PC-3 (cell line): ENCODE data around the gene KIAA1328. TPM values are rescaled to one million over a fixed set of nuclear protein-coding genes. Genes with fewer than 3 reads are reported as not detected.

Experiments used
- ATAC-seq: fragments of 200-7000 bp; cut with Tn5 transposase; 2 replicates; pipeline ENCODE4 v1.9.1; 2020; ENCODE audit warnings: mild to moderate bottlenecking, moderate library complexity
- BruUV-seq: library from RNA; stranded (reverse); fragments of 400-500 nt; replicated peaks from 2 replicates; lab custom pipeline; 2021; lab: Mats Ljungman, UMichigan
- CTCF ChIA-PET: fragments of 300-600 bp; sonication (Branson Sonifier 250); formaldehyde crosslinking; loops from one replicate; lab custom pipeline; 2022; ENCODE audit warnings: antibody characterized with exemption; lab: Charles Lee
- POLR2A ChIA-PET: fragments of 300-600 bp; sonication (Branson Sonifier 250); formaldehyde crosslinking; loops from one replicate; lab custom pipeline; 2022; ENCODE audit warnings: antibody characterized with exemption; ENCODE audit not compliant: unreplicated experiment; lab: Charles Lee
- DNase-seq: peaks from one replicate; pipeline ENCODE4 v3.0.0-alpha.2; 2015
- H2AFZ ChIP-seq: fragments of 300-600 bp; sonication (generic); 2 replicates; pipeline ENCODE4 v1.6.0; 2016; ENCODE audit warnings: antibody characterized with exemption, low read length
- H3F3A ChIP-seq: fragments of 300-600 bp; sonication (generic); one replicate; pipeline ENCODE4 v1.6.0; 2017; ENCODE audit warnings: antibody characterized with exemption, low read length, control low read depth, mild to moderate bottlenecking; ENCODE audit not compliant: unreplicated experiment
- H3K27ac ChIP-seq: fragments of 300-600 bp; sonication (generic); 2 replicates; pipeline ENCODE4 v1.5.1; 2016; ENCODE audit warnings: mild to moderate bottlenecking, low read length
- H3K27me3 ChIP-seq: fragments of 300-600 bp; sonication (generic); 2 replicates; pipeline ENCODE4 v1.6.1; 2016; ENCODE audit warnings: low read length, mixed read lengths
- H3K36me3 ChIP-seq: fragments of 300-600 bp; sonication (generic); 2 replicates; pipeline ENCODE4 v1.6.1; 2016; ENCODE audit warnings: low read depth, mixed run types, low read length, mixed read lengths
- H3K4me1 ChIP-seq: fragments of 300-600 bp; sonication (generic); 2 replicates; pipeline ENCODE4 v1.5.1; 2016; ENCODE audit warnings: low read length; ENCODE audit not compliant: insufficient read depth
- H3K4me2 ChIP-seq: fragments of 300-600 bp; sonication (generic); 2 replicates; pipeline ENCODE4 v1.6.0; 2016; ENCODE audit warnings: low read length
- H3K4me3 ChIP-seq: fragments of 300-600 bp; sonication (generic); 2 replicates; pipeline ENCODE4 v1.5.1; 2016; ENCODE audit warnings: mild to moderate bottlenecking, low read length, mixed read lengths
- H3K79me2 ChIP-seq: fragments of 300-600 bp; sonication (generic); 2 replicates; pipeline ENCODE4 v1.6.1; 2017; ENCODE audit warnings: low read length, mixed read lengths
- H3K9ac ChIP-seq: fragments of 300-600 bp; sonication (generic); 2 replicates; pipeline ENCODE4 v1.6.0; 2016; ENCODE audit warnings: mild to moderate bottlenecking, low read length
- H3K9me2 ChIP-seq: fragments of 300-600 bp; sonication (generic); replicated peaks from 2 replicates; pipeline ENCODE4 v1.6.1; 2016; ENCODE audit warnings: mixed run types, low read length, mixed read lengths
- H3K9me3 ChIP-seq: fragments of 300-600 bp; sonication (generic); 2 replicates; pipeline ENCODE4 v1.6.1; 2016; ENCODE audit warnings: low read length, mixed read lengths
- H4K20me1 ChIP-seq: fragments of 300-600 bp; sonication (generic); 2 replicates; pipeline ENCODE4 v1.6.1; 2016; ENCODE audit warnings: low read length, mixed read lengths
- CTCF ChIP-seq: fragments of 300-600 bp; sonication (generic); conservative IDR thresholded peaks from 2 replicates; pipeline ENCODE4 v1.5.1; 2017; ENCODE audit warnings: antibody characterized with exemption, low read depth, mild to moderate bottlenecking, low read length
- EZH2 ChIP-seq: fragments of 300-600 bp; sonication (generic); IDR thresholded peaks from one replicate; pipeline ENCODE4 v1.6.1; 2017; ENCODE audit warnings: antibody characterized with exemption, mild to moderate bottlenecking, low read length; ENCODE audit not compliant: unreplicated experiment
- EZH2phosphoT487 ChIP-seq: fragments of 300-600 bp; sonication (generic); IDR thresholded peaks from 2 replicates; pipeline ENCODE4 v1.6.1; 2018; ENCODE audit warnings: mild to moderate bottlenecking, antibody characterized with exemption, low read length, borderline replicate concordance
- intact Hi-C: fragments of 100-400 bp; cut with micrococcal nuclease; formaldehyde crosslinking; loops from 2 replicates; pipeline ENCODE4 v1.9.0; 2023
- total RNA-seq: library from RNA; depleted of rRNA; stranded (reverse); fragments of >200 nt; gene quantifications from 2 replicates; pipeline ENCODE4 v1.2.3, GENCODE V29; 2014

KIAA1328 gene
- total RNA-seq, 1 experiment from 2014 or later = 4.4 TPM

GRCh38 chr18:37065254-37065653, 236.3 kb downstream of the KIAA1328 start:
- ChIA-PET POLR2A (no interaction called here), CTCF (no interaction called here)
- no peak overlapping the region for H2AFZ ChIP-seq
- intact Hi-C loops = no loop called here
- no peaks in the 10 kb centered on the region for H3K4me1 ChIP-seq
- no peak for TF ChIP-seq EZH2phosphoT487
- TF ChIP-seq EZH2 = no peak
- no peak for TF ChIP-seq CTCF
- DNase-seq = no peak
- no peaks in the 10 kb centered on the region for H3K79me2 ChIP-seq
- no peak for ATAC-seq
- H3K4me3 ChIP-seq = no peak overlapping the region
- H3K9ac ChIP-seq = no peak overlapping the region
- no peaks in the 10 kb centered on the region for H3K36me3 ChIP-seq
- H3K27ac ChIP-seq = no peak overlapping the region
- H3K27me3 ChIP-seq = no peaks in the 10 kb centered on the region
- no peaks in the 10 kb centered on the region for H3K9me2 ChIP-seq
- H3K4me2 ChIP-seq = no peak overlapping the region
- no TSS peak for BruUV-seq
- no peaks in the 10 kb centered on the region for H3K9me3 ChIP-seq
- H4K20me1 ChIP-seq = no peaks in the 10 kb centered on the region
- no peaks in the 10 kb centered on the region for H3F3A ChIP-seq

GRCh38 chr18:37084912-37085311, 256.0 kb downstream of the KIAA1328 start:
- Histone ChIP-seq H3K27ac (no peak overlapping the region), H3K36me3 (no peaks in the 10 kb centered on the region), H3K4me2 (no peak overlapping the region), H3K9me3 (no peaks in the 10 kb centered on the region), H4K20me1 (no peaks in the 10 kb centered on the region), H2AFZ (no peak overlapping the region), H3K79me2 (no peaks in the 10 kb centered on the region), H3K9me2 (no peaks in the 10 kb centered on the region), H3K4me3 (no peak overlapping the region), H3K4me1 (no peaks in the 10 kb centered on the region), H3K27me3 (no peaks in the 10 kb centered on the region), H3F3A (no peaks in the 10 kb centered on the region), H3K9ac (no peak overlapping the region)
- CTCF ChIA-PET = no interaction called here
- TF ChIP-seq EZH2 = no peak
- no peak for TF ChIP-seq CTCF
- TF ChIP-seq EZH2phosphoT487 = no peak
- ATAC-seq (no peak), DNase-seq (no peak)
- intact Hi-C loops = no loop called here
- BruUV-seq = no TSS peak
- POLR2A ChIA-PET = no interaction called here

GRCh38 chr18:37085362-37085761, 256.4 kb downstream of the KIAA1328 start:
- no peak for TF ChIP-seq CTCF
- TF ChIP-seq EZH2phosphoT487 = no peak
- TF ChIP-seq EZH2 = no peak

More at GRCh38 chr18:37085362-37085761, 256.4 kb downstream of the KIAA1328 start:
- no peaks in the 10 kb centered on the region for H3F3A ChIP-seq
- no peak overlapping the region for H3K9ac ChIP-seq
- H2AFZ ChIP-seq = no peak overlapping the region
- no peaks in the 10 kb centered on the region for H3K4me1 ChIP-seq
- CTCF ChIA-PET = no interaction called here
- H3K27ac ChIP-seq = no peak overlapping the region
- ATAC-seq (no peak), DNase-seq (no peak)
- no peaks in the 10 kb centered on the region for H3K9me3 ChIP-seq
- H3K79me2 ChIP-seq = no peaks in the 10 kb centered on the region
- no TSS peak for BruUV-seq
- no peak overlapping the region for H3K4me2 ChIP-seq
- H4K20me1 ChIP-seq = no peaks in the 10 kb centered on the region
- intact Hi-C loops = no loop called here
- no peaks in the 10 kb centered on the region for H3K27me3 ChIP-seq
- POLR2A ChIA-PET = no interaction called here
- H3K9me2 ChIP-seq = no peaks in the 10 kb centered on the region
- H3K36me3 ChIP-seq = no peaks in the 10 kb centered on the region
- no peak overlapping the region for H3K4me3 ChIP-seq
